H1 (cell line): ENCODE results near the gene NETO1. TPM values are rescaled to one million over a fixed set of nuclear protein-coding genes. Genes with fewer than 3 reads are reported as not detected.

Experiments used
- CTCF ChIA-PET: fragments of 300-600 bp; sonication (Branson Sonifier 250); formaldehyde crosslinking; loops from one replicate; lab custom pipeline; 2021; ENCODE audit not compliant: partially characterized antibody; lab: Charles Lee
- POLR2A ChIA-PET: fragments of 300-600 bp; sonication (Branson Sonifier 250); formaldehyde crosslinking; loops from one replicate; lab custom pipeline; 2021; ENCODE audit warnings: inconsistent platforms; ENCODE audit not compliant: partially characterized antibody; lab: Charles Lee
- DNase-seq, 2 experiments: peaks; one replicate each; pipeline versions ENCODE4 v3.0.0 to v3.0.0-alpha.2; 2010 to 2022; ENCODE audit warnings: low spot score in 2 of 2, low read depth in 1 of 2, mixed read lengths in 1 of 2
- FAIRE-seq: peaks from 2 replicates; lab custom pipeline; 2011; peaks lifted over from hg19 to GRCh38; lab: Jason Lieb, UNC
- H2AFZ ChIP-seq: 2 replicates; pipeline ENCODE4 v1.8.1; 2012; ENCODE audit warnings: low read length, inconsistent platforms
- H2AK5ac ChIP-seq: 2 replicates; pipeline ENCODE4 v1.6.1; 2013; ENCODE audit warnings: low read depth, low read length
- H2BK120ac ChIP-seq: replicated peaks from 2 replicates; pipeline ENCODE3; 2013; ENCODE audit warnings: low read depth, low read length, inconsistent platforms
- H2BK12ac ChIP-seq: 2 replicates; pipeline ENCODE4 v1.6.1; 2013; ENCODE audit warnings: low read depth, low read length
- H2BK15ac ChIP-seq: 2 replicates; pipeline ENCODE4 v1.6.1; 2013; ENCODE audit warnings: low read length
- H2BK20ac ChIP-seq: 2 replicates; pipeline ENCODE4 v1.6.1; 2013; ENCODE audit warnings: low read length
- H2BK5ac ChIP-seq: 2 replicates; pipeline ENCODE4 v1.6.1; 2013; ENCODE audit warnings: low read depth, low read length
- H3K14ac ChIP-seq: 2 replicates; pipeline ENCODE4 v1.6.1; 2013; ENCODE audit warnings: inconsistent platforms; ENCODE audit not compliant: insufficient read length
- H3K18ac ChIP-seq: 2 replicates; pipeline ENCODE4 v1.6.1; 2013; ENCODE audit warnings: low read length; ENCODE audit errors: extremely low read depth
- H3K23ac ChIP-seq: 2 replicates; pipeline ENCODE4 v1.6.1; 2013; ENCODE audit warnings: inconsistent platforms; ENCODE audit not compliant: insufficient read length
- H3K23me2 ChIP-seq: 2 replicates; pipeline ENCODE4 v1.6.1; 2013; ENCODE audit warnings: low read depth, low read length
- H3K27ac ChIP-seq: 2 replicates; pipeline ENCODE4 v1.6.1; 2011; ENCODE audit warnings: low read depth, low read length, inconsistent platforms
- H3K27me3 ChIP-seq, 4 experiments: replicated peaks in 1 of 4; 1 replicate in 1 of 4; 2 replicates in 3 of 4; pipeline versions ENCODE4 v1.6.1 to v1.8.1; 2011 to 2013; ENCODE audit warnings: low read length in 3 of 4, mild to moderate bottlenecking in 3 of 4, inconsistent platforms in 2 of 4, mixed read lengths in 2 of 4, moderate library complexity in 1 of 4; ENCODE audit not compliant: control insufficient read depth in 3 of 4, insufficient read depth in 3 of 4; ENCODE audit errors: extremely low read depth in 1 of 4
- H3K36me3 ChIP-seq, 4 experiments: 2 replicates each; pipeline versions ENCODE4 v1.6.1 to v1.8.1; 2011 to 2013; ENCODE audit warnings: mild to moderate bottlenecking in 4 of 4, low read length in 3 of 4, moderate library complexity in 2 of 4, control low read depth in 1 of 4, inconsistent platforms in 1 of 4; ENCODE audit not compliant: insufficient read depth in 4 of 4, control insufficient read depth in 2 of 4
- H3K4ac ChIP-seq: replicated peaks from 2 replicates; pipeline ENCODE3; 2013; ENCODE audit warnings: low read length, low read depth, mixed read lengths, inconsistent platforms; ENCODE audit not compliant: insufficient read length
- H3K4me1 ChIP-seq, 4 experiments: replicated peaks in 1 of 4; 1 replicate in 1 of 4; 2 replicates in 3 of 4; pipeline versions ENCODE4 v1.6.1 to v1.8.1; 2011 to 2013; ENCODE audit warnings: low read length in 3 of 4, inconsistent platforms in 2 of 4, mixed read lengths in 1 of 4; ENCODE audit not compliant: insufficient read depth in 4 of 4, control insufficient read depth in 3 of 4
- H3K4me2 ChIP-seq, 2 experiments: 2 replicates each; pipeline versions ENCODE4 v1.6.1 to v1.8.1; 2011 to 2013; ENCODE audit warnings: low read depth in 2 of 2, low read length in 2 of 2, control low read depth in 1 of 2, inconsistent platforms in 1 of 2, mild to moderate bottlenecking in 1 of 2; ENCODE audit not compliant: insufficient read depth in 1 of 2
- H3K4me3 ChIP-seq, 4 experiments: fragments of 200-600, 300-600 bp in 1 of 4; sonication (generic), shearing (Covaris generic), sonication (Bioruptor Twin) in 1 of 4; 2 replicates each; pipeline versions ENCODE4 v1.5.1 to v1.8.1; 2011 to 2016; ENCODE audit warnings: low read length in 4 of 4, low read depth in 3 of 4, control low read depth in 2 of 4, inconsistent platforms in 2 of 4, mild to moderate bottlenecking in 2 of 4, mixed read lengths in 1 of 4, moderate library complexity in 1 of 4; ENCODE audit not compliant: insufficient read depth in 2 of 4; ENCODE audit errors: extremely low read depth in 1 of 4
- H3K56ac ChIP-seq: replicated peaks from 2 replicates; pipeline ENCODE3; 2013; ENCODE audit warnings: low read depth, mild to moderate bottlenecking, mixed read lengths, low read length, inconsistent platforms; ENCODE audit not compliant: insufficient read length
- H3K79me1 ChIP-seq: 2 replicates; pipeline ENCODE4 v1.6.1; 2013; ENCODE audit warnings: low read depth, low read length, control low read depth
- H3K79me2 ChIP-seq, 2 experiments: 2 replicates each; pipeline versions ENCODE4 v1.6.1 to v1.8.1; 2012 to 2013; ENCODE audit warnings: low read length in 2 of 2, mild to moderate bottlenecking in 2 of 2, inconsistent platforms in 1 of 2; ENCODE audit not compliant: insufficient read depth in 2 of 2, control insufficient read depth in 1 of 2
- H3K9ac ChIP-seq, 4 experiments: replicated peaks in 1 of 4; 1 replicate in 1 of 4; 2 replicates in 3 of 4; pipeline versions ENCODE4 v1.6.1 to v1.8.1; 2011 to 2013; ENCODE audit warnings: low read depth in 3 of 4, low read length in 3 of 4, control low read depth in 2 of 4, mild to moderate bottlenecking in 2 of 4, moderate library complexity in 2 of 4, inconsistent platforms in 1 of 4; ENCODE audit errors: extremely low read depth in 1 of 4
- H3K9me3 ChIP-seq, 2 experiments: 2 replicates each; pipeline versions ENCODE4 v1.6.1 to v1.8.1; 2012 to 2013; ENCODE audit warnings: mild to moderate bottlenecking in 2 of 2, moderate library complexity in 2 of 2, control low read depth in 1 of 2, inconsistent platforms in 1 of 2, low read depth in 1 of 2, low read length in 1 of 2, mixed read lengths in 1 of 2; ENCODE audit not compliant: insufficient read depth in 2 of 2
- H4K20me1 ChIP-seq, 2 experiments: replicated peaks in 1 of 2; 2 replicates each; pipeline versions ENCODE3 to v1.8.1; 2011 to 2013; ENCODE audit warnings: inconsistent platforms in 2 of 2, low read length in 2 of 2, mild to moderate bottlenecking in 1 of 2; ENCODE audit not compliant: insufficient read depth in 2 of 2, control insufficient read depth in 1 of 2
- H4K5ac ChIP-seq: 2 replicates; pipeline ENCODE4 v1.6.1; 2013; ENCODE audit warnings: low read length, low read depth, mixed read lengths, inconsistent platforms; ENCODE audit not compliant: insufficient read length
- H4K8ac ChIP-seq: 2 replicates; pipeline ENCODE4 v1.8.0; 2013; ENCODE audit warnings: mild to moderate bottlenecking, moderate library complexity, low read length, inconsistent platforms; ENCODE audit not compliant: insufficient read depth; ENCODE audit errors: extremely low read depth
- H4K91ac ChIP-seq: replicated peaks from 2 replicates; pipeline ENCODE3; 2013; ENCODE audit warnings: low read length, mixed read lengths, inconsistent platforms; ENCODE audit not compliant: insufficient read length
- CEBPB ChIP-seq: IDR thresholded peaks from 2 replicates; pipeline ENCODE4 v1.6.1; 2012; ENCODE audit warnings: low read depth, low read length
- E2F6 ChIP-seq: IDR thresholded peaks from 2 replicates; pipeline ENCODE4 v1.6.1; 2012; ENCODE audit warnings: inconsistent platforms
- WGBS, 2 experiments: shearing (Covaris generic) in 1 of 2; methylation state at CpG; one replicate each; pipeline versions ENCODE4 v1.1.6 to v1.1.7; 2013 to 2015; ENCODE audit warnings: low lambda C conversion rate in 2 of 2, mixed read lengths in 2 of 2, inconsistent platforms in 1 of 2, low coverage in 1 of 2, missing lambda C conversion rate in 1 of 2; ENCODE audit not compliant: insufficient replicate concordance in 2 of 2, insufficient coverage in 1 of 2, insufficient read length in 1 of 2; ENCODE audit errors: extremely low coverage in 1 of 2, missing lambda C conversion rate in 1 of 2; 5-methylcytosine and 5-hydroxymethylcytosine counted together
- polyA plus RNA-seq, 7 experiments: library from polyadenylated mRNA; depleted of rRNA in 3 of 7; stranded (reverse) in 5 of 7; unstranded in 2 of 7; fragments of >200 nt in 5 of 7; fragments of 200-250 nt in 2 of 7; gene quantifications; 1 replicate in 5 of 7; 2 replicates in 1 of 7; 4 replicates in 1 of 7; pipeline versions ENCODE4 v1.2.1 to v1.2.3, GENCODE V29; 2011 to 2013; ENCODE audit warnings: missing spikeins in 2 of 7, mixed read lengths in 2 of 7
- total RNA-seq: library from RNA; stranded (reverse); fragmentation: NEBNext Ultra II Directional; extraction: Animal tissue kit (Norgen Biotek cat#: 25700); gene quantifications from 2 replicates; pipeline ENCODE4 v1.2.1, GENCODE V29; 2021

NETO1 gene
- total and polyA plus RNA-seq, 2 of the 8 experiments (the other 6 are each of a cell fraction or from before 2014, with no cell fraction given) = 3.0 to 19.3 TPM

- no peak overlapping the region for H4K5ac ChIP-seq
- H2BK120ac ChIP-seq = no peak overlapping the region
- POLR2A ChIA-PET = no interaction called here
- no peak overlapping the region for H3K9ac ChIP-seq
- no peak overlapping the region for H2AFZ ChIP-seq
- H3K14ac ChIP-seq = no peak overlapping the region
- no peak overlapping the region for H2BK12ac ChIP-seq
- H3K4ac ChIP-seq = no peak overlapping the region
- H3K4me2 ChIP-seq = no peak overlapping the region; a peak in 1 of 4 replicates
- no peak overlapping the region for H2BK15ac ChIP-seq
- no peak overlapping the region for H2BK20ac ChIP-seq
- DNase-seq (no peak), FAIRE-seq (no peak)
- H3K9me3 ChIP-seq = no peaks in the 10 kb centered on the region
- no peak overlapping the region for H2BK5ac ChIP-seq
- no peak overlapping the region for H2AK5ac ChIP-seq
- H3K79me2 ChIP-seq = no peaks in the 10 kb centered on the region
- CTCF ChIA-PET = interaction anchor here (1.4 kb wide), 1 partner anchor 30 kb away, joined by 3 read pairs; no protein-coding TSS in a partner anchor
- H3K4me1 ChIP-seq = peaks cover 2 to 10% (median 3%) of the 10 kb centered on the region in 4 experiments; a peak in 6 of 7 replicates
- H4K20me1 ChIP-seq = no peaks in the 10 kb centered on the region
- no peak overlapping the region for H3K4me3 ChIP-seq
- no peak overlapping the region for H4K91ac ChIP-seq
- TF ChIP-seq CEBPB (peak; percentile 32; the same call in 1 of the 2 replicates), E2F6 (no peak)
- H3K18ac ChIP-seq = no peak overlapping the region
- H3K23me2 ChIP-seq = peaks cover 30% of the 10 kb centered on the region; the same call in 1 of the 2 replicates
- peaks cover 10 to 47% (median 30%) of the 10 kb centered on the region in 4 experiments; a peak in 6 of 7 replicates for H3K27me3 ChIP-seq
- WGBS, 2 experiments = 89% methylated on average over 5 of the region's 5 CpGs; no CpG with 5 or more reads in 1 of the 2 experiments
- no peaks in the 10 kb centered on the region for H3K36me3 ChIP-seq
- no peak overlapping the region for H3K27ac ChIP-seq
- H4K8ac ChIP-seq = no peak overlapping the region
- H3K79me1 ChIP-seq = no peaks in the 10 kb centered on the region
- H3K23ac ChIP-seq = no peak overlapping the region
- H3K56ac ChIP-seq = no peak overlapping the region
Observed at GRCh38 chr18:72871091-72871490, 3.3 kb upstream of the NETO1 start.
